Adrenal gland (tissue), 5 donors: ENCODE results near the gene ALDH3B1.

Experiments used
- POLR2A ChIP-seq, 2 donors: fragments of 450-650 bp; IDR thresholded peaks; one replicate each; pipeline ENCODE4 v1.6.1; 2017; ENCODE audit warnings: antibody characterized with exemption in 2 of 2, mild to moderate bottlenecking in 2 of 2, moderate library complexity in 1 of 2
- TF ChIP-seq, protein P1 (sequence below), 6 experiments: fragments of 450-650 bp in 4 of 6; fragments of 200-600 bp in 2 of 6; sonication (generic) in 1 of 6; IDR thresholded peaks; 1 replicate in 5 of 6; 2 replicates in 1 of 6; pipeline versions ENCODE4 v1.5.1 to v1.8.0; 2016 to 2021; ENCODE audit warnings: antibody characterized with exemption in 6 of 6, mild to moderate bottlenecking in 2 of 6, moderate library complexity in 1 of 6
- donor health status: DM: no; HTN: no; CAD: no.

DNA sequence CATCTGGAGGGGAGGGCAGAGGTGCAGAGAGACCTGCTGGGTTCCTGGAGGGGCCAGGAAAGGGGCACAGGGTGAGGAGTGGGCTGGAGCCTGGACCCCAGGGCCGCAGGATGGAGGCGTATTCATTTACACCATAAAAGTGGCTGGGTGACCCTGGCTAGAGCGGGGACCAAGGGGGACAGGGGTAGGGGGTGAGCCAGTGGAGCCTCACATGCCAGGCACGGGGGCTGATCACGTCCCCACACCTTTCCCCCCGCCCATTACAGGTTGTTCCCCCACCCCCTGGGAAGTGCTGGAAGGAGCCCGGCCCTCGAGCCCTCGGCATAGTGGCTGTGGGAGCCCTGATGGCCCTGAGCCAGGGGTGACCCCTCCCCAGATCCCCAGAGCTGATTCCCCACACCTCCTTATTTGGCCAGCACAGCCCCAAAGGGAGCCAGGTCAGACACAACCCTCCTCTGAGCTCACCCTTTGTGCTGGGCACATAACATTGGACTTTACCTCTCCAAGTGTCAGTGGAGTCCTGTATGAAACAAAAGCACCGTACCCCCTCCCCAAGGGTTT lies 29.5 kb downstream of the ALDH3B1 start:
- TF ChIP-seq, protein P1, sequence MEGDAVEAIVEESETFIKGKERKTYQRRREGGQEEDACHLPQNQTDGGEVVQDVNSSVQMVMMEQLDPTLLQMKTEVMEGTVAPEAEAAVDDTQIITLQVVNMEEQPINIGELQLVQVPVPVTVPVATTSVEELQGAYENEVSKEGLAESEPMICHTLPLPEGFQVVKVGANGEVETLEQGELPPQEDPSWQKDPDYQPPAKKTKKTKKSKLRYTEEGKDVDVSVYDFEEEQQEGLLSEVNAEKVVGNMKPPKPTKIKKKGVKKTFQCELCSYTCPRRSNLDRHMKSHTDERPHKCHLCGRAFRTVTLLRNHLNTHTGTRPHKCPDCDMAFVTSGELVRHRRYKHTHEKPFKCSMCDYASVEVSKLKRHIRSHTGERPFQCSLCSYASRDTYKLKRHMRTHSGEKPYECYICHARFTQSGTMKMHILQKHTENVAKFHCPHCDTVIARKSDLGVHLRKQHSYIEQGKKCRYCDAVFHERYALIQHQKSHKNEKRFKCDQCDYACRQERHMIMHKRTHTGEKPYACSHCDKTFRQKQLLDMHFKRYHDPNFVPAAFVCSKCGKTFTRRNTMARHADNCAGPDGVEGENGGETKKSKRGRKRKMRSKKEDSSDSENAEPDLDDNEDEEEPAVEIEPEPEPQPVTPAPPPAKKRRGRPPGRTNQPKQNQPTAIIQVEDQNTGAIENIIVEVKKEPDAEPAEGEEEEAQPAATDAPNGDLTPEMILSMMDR (IDR thresholded peaks at IDR 0.05): no peak
- no peak for TF ChIP-seq POLR2A (IDR thresholded peaks at IDR 0.05)
